ENCODE measurements around the gene NOL8.

The NOL8 gene

DNA sequence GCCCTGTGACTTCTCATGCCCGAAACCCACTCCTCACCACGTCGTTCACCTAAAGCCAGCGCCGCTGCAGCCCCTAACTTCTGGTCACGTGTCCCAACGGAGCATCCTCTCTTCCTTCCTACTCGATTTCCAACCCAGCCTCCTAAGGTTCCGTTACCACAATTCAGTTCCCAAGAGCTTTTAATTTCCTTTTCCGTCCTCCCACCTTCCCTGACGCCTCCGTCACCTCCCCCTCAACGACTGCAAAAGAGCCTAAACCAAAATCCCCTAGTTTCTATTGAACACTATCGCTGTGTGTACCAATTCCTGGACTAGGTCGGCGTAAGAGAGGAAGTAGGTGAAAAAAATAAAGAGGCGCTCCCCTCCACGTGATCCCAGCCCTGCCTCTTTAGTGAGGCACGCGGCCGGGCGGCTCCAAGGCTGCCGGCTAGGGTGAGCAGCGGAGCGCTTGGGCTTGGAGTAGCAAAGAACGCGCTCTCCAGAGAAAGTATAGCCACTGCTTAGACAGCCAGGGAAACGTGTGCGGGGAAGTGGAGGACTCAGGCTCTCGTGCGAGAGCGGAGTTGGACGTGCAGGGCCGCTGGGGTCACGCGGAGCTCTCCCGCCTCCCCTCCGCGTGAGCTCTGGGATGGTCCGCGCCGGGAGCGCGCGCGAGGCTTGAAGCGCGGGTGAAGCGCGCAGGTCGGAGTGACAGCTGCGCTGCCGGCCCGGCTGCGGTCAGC, at the start of gene NOL8, which contains the start of gene CENPP:
TSS of gene NOL8 (minus strand) at position 82 of the 722 bp plus-strand sequence. CDS start 1,189 bp downstream, outside the sequence.
TSS of gene CENPP (plus strand) at position 685 of the 722 bp plus-strand sequence.
- peak; percentile 85 to 86 for DNase-seq

DNA sequence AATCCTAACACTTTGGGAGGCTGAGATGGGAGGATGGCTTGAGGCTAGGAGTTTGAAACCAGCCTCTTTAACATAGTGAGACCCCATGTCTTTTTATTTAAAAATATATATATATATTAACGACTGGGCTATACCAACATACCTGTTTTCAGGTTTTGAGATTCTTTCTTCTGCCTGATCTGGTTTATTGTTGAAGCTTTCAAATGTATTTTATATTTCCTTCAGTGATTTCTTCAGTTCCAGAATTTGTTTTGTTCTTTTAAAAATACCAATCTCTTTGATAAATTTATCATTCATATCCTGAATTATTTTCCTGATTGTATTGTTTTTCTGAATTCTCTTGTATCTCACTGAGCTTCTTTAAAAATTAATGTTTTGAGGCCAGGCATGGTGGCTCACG, 48.0 kb upstream of the NOL8 start:
- no peak for DNase-seq

DNA sequence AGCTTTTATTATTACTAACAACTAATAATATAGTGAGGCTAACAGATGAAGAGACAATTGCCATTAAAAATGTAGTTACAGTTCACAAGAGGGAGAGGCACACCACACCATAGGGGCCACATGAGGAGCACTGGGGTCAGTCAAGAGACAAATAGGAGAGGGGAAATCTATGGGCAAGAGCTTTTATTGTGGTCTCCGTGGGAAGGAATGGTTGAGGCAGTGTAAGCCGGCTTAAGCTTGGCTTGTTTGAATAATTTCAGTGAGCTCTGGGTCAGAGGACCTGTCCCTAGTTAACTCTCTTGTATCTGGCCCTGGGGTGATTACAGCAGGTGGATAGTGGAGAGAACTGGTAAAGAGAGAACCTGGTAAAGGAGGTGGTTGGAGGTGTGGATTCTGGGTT, 43.9 kb upstream of the NOL8 start:
- no peak for DNase-seq

DNA sequence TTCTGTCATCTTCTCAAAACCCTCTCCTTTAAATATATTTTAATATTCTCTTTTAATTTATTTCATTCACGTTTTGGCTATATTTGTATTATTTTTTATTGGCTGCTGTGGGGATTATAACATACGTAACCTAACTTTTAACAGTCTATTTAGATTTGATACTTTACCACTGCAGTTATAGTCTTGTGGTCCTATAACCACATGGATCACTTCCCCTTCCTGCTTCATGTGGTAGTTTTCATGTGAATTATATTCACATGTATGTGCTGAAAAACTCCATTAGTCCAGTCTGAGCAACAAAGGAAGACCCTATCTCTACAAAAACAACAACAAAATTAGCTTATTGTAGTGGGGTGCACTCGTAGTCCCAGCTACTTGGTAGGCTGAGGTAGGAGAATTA, 34.9 kb upstream of the NOL8 start:
- no peak for DNase-seq

DNA sequence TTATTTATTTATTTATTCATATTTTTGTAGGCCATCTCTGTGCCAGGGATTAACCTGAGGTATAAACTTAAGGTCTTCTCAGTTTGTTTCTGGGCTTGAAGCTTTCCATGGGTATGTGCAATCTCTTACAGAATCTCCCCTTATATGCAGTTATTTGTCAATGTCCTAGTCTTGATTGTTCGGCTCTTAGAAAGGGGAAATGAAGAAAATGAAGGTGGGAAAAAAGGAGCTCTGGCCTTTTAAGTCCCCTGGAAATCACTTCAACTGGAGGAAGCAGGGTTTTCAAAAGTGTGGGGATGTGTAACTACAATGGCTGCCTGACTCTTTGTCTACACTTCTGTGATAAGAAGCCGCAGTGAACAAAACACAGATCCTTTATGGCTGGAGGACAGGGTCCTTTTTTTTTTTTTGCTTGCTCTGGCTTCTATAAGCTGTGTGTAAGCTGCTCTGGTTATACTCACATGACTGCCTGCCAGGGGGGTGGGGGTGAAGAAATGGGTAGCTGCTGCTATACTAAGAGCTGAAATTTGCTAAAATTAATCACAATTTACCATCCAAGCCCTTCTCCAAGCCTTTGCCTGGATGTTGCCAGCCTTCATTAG, 34.3 kb upstream of the NOL8 start:
- DNase-seq: no peak

DNA sequence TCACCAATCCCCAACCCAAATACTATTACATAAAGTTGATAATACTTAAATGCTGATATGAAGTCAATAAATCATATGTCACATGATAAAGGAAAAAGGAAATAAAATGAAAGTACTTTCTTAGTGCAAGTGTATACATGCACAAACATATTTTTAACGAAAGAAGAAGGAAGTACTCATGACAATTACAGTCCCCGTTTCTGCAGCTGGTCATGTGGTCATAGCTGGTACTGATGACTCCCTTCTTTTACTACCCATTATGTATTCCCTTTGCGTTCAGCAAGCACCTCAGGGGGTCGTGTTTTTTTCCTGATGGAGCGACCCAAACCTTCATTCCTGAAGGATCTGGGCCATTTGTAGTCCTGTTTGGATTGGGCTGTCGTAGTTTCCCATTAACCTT, 27.9 kb upstream of the NOL8 start:
- DNase-seq: no peak

DNA sequence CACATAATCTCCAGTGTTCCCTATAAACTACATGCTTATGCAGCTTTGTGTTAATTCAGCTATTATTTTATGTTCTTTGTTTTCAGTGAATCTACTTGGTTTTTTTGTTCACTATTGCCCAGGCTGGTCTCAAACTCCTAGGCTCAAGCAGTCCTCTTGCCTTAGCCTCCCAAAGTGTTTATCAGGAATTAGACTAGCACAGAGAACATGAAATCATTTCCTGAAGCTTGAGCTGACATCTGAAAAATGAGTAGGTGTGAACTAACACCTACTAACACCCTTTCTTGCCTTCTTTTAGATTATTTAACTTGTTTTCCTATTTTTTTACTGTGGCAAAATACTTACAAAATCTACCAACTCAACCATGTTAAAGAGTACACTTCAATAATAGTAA, 25.6 kb upstream of the NOL8 start:
- DNase-seq: no peak

DNA sequence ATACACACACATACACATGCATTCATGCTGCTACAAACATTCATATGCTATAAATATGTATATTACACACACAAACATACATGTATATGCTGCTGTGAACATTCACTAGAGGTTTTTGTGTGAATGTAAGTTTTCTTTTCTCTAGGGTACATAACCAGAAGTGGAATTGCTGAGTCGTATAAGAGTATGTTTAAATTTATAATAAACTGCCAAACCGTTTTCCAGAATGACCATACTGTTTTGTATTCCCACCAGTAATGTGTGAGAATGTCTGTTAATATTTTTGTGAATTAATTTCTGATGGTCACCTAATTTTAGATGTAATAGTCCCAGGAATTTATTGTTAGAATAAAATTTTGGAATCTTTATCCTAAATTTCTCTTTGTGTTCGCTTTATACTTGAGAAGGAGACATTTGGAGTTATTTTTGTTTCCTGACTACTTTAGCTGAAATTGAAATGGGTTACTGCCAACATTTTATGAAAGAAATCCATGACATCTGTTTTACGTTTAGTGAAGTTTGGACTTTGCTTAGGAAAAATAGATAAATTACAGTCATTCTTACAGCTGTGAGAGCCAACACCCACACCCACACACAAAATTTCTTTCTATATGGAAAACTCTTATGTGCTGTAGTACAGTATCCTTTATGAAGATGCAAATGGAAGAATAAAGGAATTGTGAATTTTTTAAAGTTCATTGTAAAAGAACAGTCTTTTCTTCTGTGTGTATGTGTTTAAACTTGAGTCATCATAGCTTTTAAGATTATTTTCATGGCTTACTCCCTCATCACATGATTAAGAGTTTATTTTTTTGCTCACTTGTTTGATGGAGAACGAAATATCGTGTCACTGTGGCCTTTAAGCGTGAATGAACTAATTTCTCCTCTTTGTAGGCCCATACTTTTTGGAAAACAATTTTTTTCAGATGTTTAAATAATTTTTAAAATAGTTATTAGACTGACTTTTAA, 24.9 kb upstream of the NOL8 start:
- DNase-seq: no peak

DNA sequence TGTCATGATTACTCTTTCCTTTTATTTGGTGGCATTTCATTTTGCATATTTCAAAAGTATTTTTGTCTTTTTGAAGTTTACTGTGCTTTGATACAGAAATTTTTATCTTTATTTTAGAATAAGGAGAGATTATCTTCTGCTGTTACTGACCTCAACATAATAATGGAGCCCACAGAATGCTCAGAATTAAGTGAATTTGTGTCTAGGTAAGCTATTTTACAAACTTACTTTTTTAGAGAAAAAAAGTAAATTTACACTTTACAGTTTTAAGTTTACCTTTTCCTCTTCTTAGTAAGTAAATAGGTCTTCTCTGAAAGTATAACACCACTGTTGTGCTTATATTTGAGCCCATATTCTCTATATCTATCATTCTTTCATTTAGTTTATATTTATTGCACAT, 20.4 kb upstream of the NOL8 start:
- DNase-seq: no peak

DNA sequence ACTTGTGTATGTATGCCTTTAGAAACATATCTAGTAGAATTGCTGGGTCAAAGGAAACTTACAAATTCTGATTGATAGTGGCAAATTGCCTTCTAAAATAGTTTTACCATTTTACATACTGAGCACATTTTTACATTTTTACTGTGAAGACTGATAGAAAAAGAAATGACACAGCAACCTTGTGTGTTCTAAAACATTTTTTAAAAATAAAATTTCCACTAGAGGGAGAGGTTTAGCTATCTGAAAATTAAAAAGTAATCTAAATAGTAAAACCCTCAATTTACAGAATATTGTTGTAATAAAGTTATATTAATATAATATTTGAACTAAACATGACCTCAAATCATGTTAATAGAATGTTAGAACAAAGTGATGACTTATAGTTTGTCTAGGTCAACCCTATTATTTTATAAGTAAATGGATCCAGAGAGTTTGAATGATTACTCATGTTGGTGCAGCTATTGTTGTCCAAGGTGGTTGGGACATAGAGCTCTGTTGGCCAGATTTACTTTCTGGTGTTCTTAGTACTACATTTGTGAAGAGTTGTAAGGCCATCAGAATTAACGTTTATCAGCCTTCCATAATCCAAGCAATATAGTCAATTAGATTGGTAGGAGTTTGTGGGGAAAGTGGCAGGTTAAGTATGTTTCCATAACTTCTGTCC, 17.8 kb upstream of the NOL8 start:
- no peak for DNase-seq

DNA sequence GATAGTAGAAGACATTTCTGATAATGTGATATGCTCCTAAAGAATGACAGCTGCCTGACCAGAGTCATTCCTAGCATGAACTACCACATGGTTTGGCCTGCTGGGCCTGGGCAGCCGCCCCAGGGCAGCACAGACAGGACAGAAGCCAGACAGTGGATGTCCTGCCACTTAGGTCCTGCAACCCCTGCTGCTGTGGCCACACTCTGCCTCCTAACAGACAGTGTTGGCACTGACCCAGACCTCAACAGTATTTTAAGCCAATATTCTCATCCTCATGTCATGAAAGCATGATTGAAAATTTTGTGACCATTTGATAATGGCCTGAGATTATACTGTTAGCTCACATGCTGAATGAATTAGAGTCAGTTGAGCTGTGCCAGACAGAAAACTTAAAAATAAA, 16.4 kb upstream of the NOL8 start:
- DNase-seq: no peak

DNA sequence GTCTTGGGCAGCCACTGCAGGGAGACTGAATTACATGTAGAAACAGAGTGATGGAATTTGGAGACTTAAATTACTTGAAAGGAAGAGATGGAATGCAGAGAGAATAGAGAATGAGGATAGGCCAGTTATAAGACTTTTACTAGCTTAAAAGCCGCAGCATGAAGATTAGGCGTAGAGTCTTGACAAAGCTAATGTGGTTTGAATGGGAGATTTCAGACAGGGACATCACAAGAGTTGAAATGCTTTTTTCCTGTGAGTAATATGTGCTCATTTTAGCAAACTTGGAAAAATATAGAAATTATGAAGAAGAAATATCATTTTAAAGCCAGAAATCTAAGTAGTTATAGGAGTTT, 8.1 kb upstream of the NOL8 start:
- no peak for DNase-seq

DNA sequence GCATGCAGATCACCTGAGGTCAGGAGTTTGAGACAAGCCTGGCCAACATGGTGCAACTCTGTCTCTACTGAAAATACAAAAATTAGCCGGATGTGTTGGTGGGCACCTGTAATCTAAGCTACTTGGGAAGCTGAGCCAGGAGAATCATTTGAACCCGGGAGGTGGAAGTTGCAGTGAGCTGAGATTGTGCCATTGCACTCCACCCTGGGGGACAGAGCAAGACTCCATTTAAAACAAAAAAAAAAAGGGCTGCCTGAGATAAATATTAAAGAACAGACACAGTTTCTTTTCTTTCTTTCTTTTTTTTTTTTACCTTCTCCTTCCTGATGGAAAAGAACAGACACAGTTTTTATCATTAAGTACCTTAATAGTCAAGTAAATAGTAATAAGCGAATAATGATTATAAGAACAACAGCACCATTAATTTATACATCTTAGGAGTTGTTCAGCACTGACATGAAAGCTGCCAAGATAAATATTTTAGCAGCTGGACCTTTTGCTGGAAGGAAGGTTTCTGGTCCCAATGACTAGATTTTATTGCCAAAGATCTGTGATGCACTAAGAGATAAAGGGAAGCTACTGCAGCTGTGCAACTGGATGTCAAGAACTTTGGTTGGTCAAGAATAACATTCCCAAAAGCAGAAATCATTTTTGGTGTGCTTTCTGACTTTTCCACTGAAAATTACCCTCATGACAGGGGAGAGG, 7.6 kb upstream of the NOL8 start:
- peak; percentile 18 to 26 for DNase-seq

DNA sequence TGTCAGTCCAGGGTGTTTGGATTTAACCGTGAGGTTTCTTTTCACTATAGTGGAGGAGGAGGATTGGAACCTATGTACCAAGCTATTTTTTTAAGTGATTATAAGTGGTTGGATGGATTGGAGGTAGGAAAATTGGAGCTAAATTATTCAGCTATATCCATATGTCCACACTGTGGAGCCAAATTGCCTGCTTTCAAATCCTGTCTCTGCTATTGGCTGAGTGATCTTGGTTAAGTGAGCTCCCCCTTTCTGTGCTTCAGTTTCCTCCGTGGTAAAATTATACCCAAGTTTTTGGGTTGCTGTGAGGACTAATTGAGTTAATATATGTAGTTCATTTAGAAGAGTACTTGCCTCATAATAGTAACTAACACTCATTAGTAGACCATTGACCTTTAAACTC, 3.1 kb upstream of the NOL8 start:
- peak; percentile 36 to 39 for DNase-seq

DNA sequence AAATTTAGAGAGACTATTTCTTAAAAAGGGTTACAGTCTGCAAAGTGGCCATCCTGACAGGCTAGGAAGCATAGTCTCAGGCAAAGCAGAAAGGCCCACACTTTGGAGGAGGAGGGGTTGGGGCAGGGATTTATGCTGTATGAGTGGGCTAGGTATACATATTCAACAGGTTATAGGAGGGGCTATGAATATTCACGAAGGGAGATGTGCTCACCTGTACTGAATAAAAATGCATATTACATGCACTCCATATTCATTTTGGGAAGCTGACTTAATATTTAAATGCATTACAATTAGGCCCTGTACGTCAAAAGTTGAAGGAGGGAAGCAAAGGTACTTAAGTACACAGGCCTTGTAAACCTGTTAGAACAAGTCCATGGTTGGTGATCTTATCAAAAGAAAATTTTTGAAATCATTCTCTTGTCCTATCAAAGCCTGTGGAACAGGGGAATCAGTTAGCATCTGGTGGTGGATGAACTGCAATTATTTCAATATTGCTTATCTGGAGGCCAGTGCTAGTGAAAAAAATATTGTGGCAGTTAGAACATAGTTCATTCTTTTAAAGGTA, 2.2 kb upstream of the NOL8 start:
- DNase-seq: no peak

DNA sequence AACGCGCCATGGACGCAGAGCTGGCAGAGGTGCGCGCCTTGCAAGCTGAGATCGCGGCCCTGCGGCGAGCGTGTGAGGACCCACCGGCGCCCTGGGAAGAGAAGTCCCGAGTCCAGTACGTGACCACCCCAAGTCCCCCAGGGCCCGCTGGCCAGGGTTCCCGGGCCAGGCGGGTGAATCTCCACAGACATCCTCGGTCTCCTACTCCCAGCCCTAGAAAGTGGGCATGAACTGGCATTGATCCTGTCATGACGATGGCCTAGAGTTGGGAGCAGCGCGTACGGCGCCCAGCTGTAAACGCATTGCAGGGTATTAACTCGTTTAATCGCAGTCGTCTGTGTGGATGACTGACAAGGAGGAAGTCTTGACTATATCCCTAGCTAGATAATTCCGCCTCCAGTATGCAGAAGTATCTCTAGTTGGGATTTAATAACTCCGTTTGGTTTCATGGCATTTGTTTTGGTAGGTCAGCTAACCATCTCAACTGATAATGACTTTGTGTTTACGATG, 896 bp upstream of the NOL8 start:
- DNase-seq: peak in 1 of 2 experiments; percentile 62

DNA sequence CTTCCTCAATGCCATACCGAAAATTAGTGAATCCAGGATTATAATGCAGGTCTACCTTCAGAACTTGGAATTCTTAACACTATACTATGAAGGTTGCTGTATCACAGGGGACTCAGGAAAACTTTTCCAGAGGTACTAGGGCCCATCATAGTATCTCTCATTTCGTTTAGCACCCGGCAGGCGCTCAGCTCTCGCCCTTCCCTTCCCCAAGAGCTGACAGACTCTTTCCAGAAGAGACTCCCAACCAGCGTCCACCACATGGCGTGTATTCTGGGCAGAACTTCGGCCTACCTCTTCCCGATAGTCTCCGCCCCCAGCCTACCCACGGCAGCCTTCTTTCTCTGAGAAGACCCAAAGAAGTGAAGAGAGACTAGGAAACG, 271 bp downstream of the NOL8 start:
- DNase-seq: no peak

DNA sequence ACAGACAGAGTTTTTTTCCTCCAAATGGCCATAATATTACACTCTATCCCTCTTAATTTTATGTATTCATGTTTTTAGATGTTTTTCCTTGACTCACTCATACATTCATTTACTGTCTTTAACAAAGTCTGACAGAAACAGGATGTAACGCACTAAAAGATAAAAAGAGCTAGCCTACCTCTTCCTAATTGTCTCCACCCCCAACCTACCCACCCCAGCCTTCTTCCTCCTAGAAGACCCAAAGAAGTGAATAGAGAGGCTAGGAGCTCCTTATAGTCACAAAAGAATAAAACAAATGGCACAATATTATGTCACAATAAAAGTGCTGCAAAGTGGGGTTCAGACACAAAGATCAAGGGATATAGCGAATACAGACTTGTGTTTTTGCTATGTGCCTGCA, 719 bp downstream of the NOL8 start:
- DNase-seq: no peak

DNA sequence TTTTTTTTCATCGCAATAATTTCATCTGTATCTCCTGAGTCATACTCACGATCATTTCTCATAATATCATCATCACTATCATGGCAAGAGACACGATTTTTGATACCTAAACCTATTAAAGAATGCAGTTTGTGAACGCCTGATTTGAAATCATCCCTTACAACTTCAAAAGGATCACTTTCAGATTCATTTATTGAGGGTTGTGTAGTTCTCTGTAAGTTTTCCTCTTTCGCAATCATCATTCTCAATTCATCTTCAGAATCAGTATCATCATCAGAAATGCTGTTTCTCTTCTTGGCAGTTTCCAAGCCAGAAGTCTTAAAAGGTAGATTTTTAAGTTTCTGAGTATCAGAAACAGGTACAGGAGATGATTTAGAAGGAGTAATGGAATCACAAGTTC, 9.7 kb downstream of the NOL8 start:
- no peak for DNase-seq

DNA sequence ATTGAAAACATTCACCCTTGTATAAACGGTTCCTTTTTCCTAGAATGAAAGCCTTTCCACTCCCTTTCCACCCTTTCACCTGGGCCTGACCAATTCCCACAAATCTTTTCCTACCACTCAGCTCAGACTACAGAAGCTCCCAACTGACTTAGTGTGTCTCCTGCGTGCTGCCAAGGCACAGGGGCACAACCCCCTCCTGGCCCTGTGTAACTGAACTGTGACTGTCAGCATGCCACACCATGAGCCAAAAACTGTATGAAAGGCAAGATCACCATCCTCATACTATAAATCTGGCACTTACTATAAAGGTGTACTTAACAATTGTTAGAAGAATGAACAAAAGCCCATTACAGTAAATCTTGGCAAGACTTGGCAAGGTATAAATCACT, 11.5 kb downstream of the NOL8 start:
- no peak for DNase-seq

DNA sequence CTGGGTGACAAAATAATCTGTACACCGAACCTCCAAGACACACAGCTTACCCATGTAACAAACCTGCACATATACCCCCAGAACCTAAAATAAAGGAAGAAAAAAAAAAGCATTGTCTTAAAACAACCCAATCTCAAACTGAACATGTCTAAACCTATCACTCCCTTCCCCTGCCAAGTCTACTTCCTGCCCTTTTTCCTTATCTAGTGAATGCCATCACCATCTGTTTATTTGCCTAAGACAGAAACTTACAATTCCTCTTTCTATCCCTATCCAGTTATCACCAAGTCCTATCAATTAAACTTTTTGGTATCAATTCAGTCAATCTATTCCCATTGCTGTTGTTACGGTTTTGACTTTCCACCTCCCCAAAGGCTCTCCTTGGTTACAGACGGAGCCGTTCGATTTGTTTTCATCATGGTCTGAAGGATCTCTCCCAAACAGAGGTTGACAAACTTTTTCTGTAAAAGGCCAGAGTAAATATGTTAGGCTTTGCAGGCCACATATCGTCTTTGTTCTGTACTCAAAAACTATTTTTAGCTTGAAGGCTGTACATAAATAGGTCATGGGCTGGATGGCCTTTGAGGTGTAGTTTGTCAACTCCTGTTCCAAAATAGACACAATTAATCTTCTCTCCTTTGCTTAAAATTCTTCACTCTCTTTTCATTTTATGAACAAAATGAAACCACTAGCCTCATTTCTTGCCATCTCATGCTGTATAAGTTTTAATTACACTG, 12.1 kb downstream of the NOL8 start:
- DNase-seq: no peak
